Esophagus muscularis mucosa (tissue), 3 donors: ENCODE results near the gene LIN7C.

Source experiments
- CTCF ChIP-seq, 3 experiments: fragments of 200-600 bp in 2 of 3; fragments of 450-650 bp in 1 of 3; sonication (generic) in 2 of 3; IDR thresholded peaks; one replicate each; pipeline ENCODE4 v1.5.1; 2017 to 2019; ENCODE audit warnings: antibody characterized with exemption in 3 of 3, mild to moderate bottlenecking in 2 of 3, moderate library complexity in 1 of 3
- POLR2A ChIP-seq: fragments of 450-650 bp; IDR thresholded peaks from one replicate; pipeline ENCODE4 v1.6.1; 2017; ENCODE audit warnings: antibody characterized with exemption, moderate library complexity, mild to moderate bottlenecking, low read depth
- POLR2AphosphoS5 ChIP-seq, 2 donors: sonication (generic); formaldehyde crosslinking; IDR thresholded peaks; one replicate each; pipeline ENCODE4 v1.6.1; 2017; ENCODE audit warnings: antibody characterized with exemption in 2 of 2

GRCh38 chr11:27451244-27451965 lies 55.2 kb downstream of the LIN7C start:
- TF ChIP-seq POLR2A (no peak), CTCF (IDR thresholded peaks at IDR 0.05) (no peak), POLR2AphosphoS5 (IDR thresholded peaks at IDR 0.05) (no peak)
